ENCODE data around the gene UBFD1. TPM values are rescaled to one million over a fixed set of nuclear protein-coding genes. Genes with fewer than 3 reads are reported as not detected.

The UBFD1 gene
- total and polyA plus RNA-seq, 2 of the 8 experiments (the other 6 are each of a cell fraction or from before 2014, with no cell fraction given) = 66.3 to 106 TPM

GRCh38 chr16:23581764-23582163 lies 24.2 kb downstream of the UBFD1 start:
- Histone ChIP-seq H4K5ac (ENCODE audit: insufficient read length, low read depth, low read length) (no peak overlapping the region), H4K8ac (ENCODE audit: extremely low read depth, insufficient read depth, low read length) (no peak overlapping the region), H3K79me1 (ENCODE audit: low read depth, low read length) (0 out of 2 replicates have a peak, but pooled peaks cover 2% of the 10 kb centered on the region), H3K27ac (ENCODE audit: low read depth, low read length) (no peak overlapping the region), H3K18ac (ENCODE audit: extremely low read depth, low read length) (no peak overlapping the region), H4K91ac (replicated peaks; ENCODE audit: insufficient read length, low read length) (no peak overlapping the region), H3K23me2 (ENCODE audit: low read depth, low read length) (no peaks in the 10 kb centered on the region), H3K14ac (ENCODE audit: insufficient read length) (no peak overlapping the region), H2BK20ac (ENCODE audit: low read length) (no peak overlapping the region), H3K9me3 (ENCODE audit: insufficient read depth in 2 of 2, low read depth in 1 of 2, low read length in 1 of 2) (no peaks in the 10 kb centered on the region), H2BK5ac (ENCODE audit: low read depth, low read length) (no peak overlapping the region), H2AK5ac (ENCODE audit: low read depth, low read length) (no peak overlapping the region), H3K4me3 (ENCODE audit: extremely low read depth in 1 of 4, insufficient read depth in 2 of 4, low read depth in 3 of 4, low read length in 4 of 4) (no peak overlapping the region), H3K9ac (replicated peaks in 1 of 4; ENCODE audit: extremely low read depth in 1 of 4, low read depth in 3 of 4, low read length in 3 of 4) (no peak overlapping the region), H2BK15ac (ENCODE audit: low read length) (no peak overlapping the region), H3K36me3 (ENCODE audit: control insufficient read depth in 2 of 4, insufficient read depth in 4 of 4, low read length in 3 of 4) (peaks cover 15 to 50% (median 33%) of the 10 kb centered on the region in 4 experiments; a peak in 7 of 8 replicates), H4K20me1 (replicated peaks in 1 of 2; ENCODE audit: control insufficient read depth in 1 of 2, insufficient read depth in 2 of 2, low read length in 2 of 2) (peaks cover 2 to 11% of the 10 kb centered on the region in 2 experiments), H2AFZ (ENCODE audit: low read length) (no peak overlapping the region), H2BK12ac (ENCODE audit: low read depth, low read length) (no peak overlapping the region), H3K4me1 (replicated peaks in 1 of 4; ENCODE audit: control insufficient read depth in 3 of 4, insufficient read depth in 4 of 4, low read length in 3 of 4) (no peaks in the 10 kb centered on the region), H3K79me2 (ENCODE audit: control insufficient read depth in 1 of 2, insufficient read depth in 2 of 2, low read length in 2 of 2) (no peaks in the 10 kb centered on the region), H3K23ac (ENCODE audit: insufficient read length) (no peak overlapping the region), H3K56ac (replicated peaks; ENCODE audit: insufficient read length, low read depth, low read length) (no peak overlapping the region), H3K4me2 (ENCODE audit: insufficient read depth in 1 of 2, low read depth in 2 of 2, low read length in 2 of 2) (no peak overlapping the region), H3K4ac (replicated peaks; ENCODE audit: insufficient read length, low read depth, low read length) (no peak overlapping the region), H3K27me3 (replicated peaks in 1 of 4; ENCODE audit: control insufficient read depth in 3 of 4, extremely low read depth in 1 of 4, insufficient read depth in 3 of 4, low read length in 3 of 4) (no peaks in the 10 kb centered on the region), H2BK120ac (replicated peaks; ENCODE audit: low read depth, low read length) (no peak overlapping the region)
- FAIRE-seq (no peak), DNase-seq (ENCODE audit: low read depth in 1 of 2, low spot score in 2 of 2) (no peak)
- ChIA-PET POLR2A (ENCODE audit: partially characterized antibody) (interaction anchor here (1.1 to 2.5 kb wide), 4 partner anchors 12 to 72 kb away, joined by 3 to 7 read pairs (median 6); partner anchors contain the start of genes DCTN5 and PALB2), CTCF (ENCODE audit: partially characterized antibody) (interaction anchor here (0.7 to 1.1 kb wide), 3 partner anchors 15 to 149 kb away, joined by 3 read pairs; no protein-coding TSS in a partner anchor)
- TF ChIP-seq CTBP2 (IDR thresholded peaks at IDR 0.05; ENCODE audit: borderline replicate concordance, insufficient read depth, insufficient read length, low read length) (no peak), E2F6 (IDR thresholded peaks at IDR 0.05) (no peak), SIX5 (IDR thresholded peaks at IDR 0.05; ENCODE audit: low read depth, low read length) (no peak), USF2 (IDR thresholded peaks at IDR 0.05; ENCODE audit: low read length) (no peak), EZH2 (IDR thresholded peaks at IDR 0.05; ENCODE audit: low read depth, low read length, severe bottlenecking) (no peak), SUZ12 (IDR thresholded peaks at IDR 0.05; ENCODE audit: low read length) (no peak), NRF1 (IDR thresholded peaks at IDR 0.05; ENCODE audit: low read depth, low read length) (no peak), YY1 (IDR thresholded peaks at IDR 0.05; ENCODE audit: low read depth, low read length) (no peak), ATF3 (IDR thresholded peaks at IDR 0.05; ENCODE audit: insufficient read depth, low read depth, low read length) (no peak), POLR2A (IDR thresholded peaks at IDR 0.05; ENCODE audit: control extremely low read depth in 1 of 2, low read depth in 2 of 2, low read length in 2 of 2) (no peak), BCL11A (IDR thresholded peaks at IDR 0.05; ENCODE audit: low read depth in 2 of 2, low read length in 2 of 2) (no peak)

Measured in H1 (cell line).